ENCODE measurements around the gene ASCL4.

Gene ASCL4

GRCh38 chr12:107775093-107775721 is 703 bp downstream of the ASCL4 start:
- DNase-seq: peak; percentile 19 to 74 (median 60)
- Histone ChIP-seq H3K4me3 (ENCODE audit: control insufficient read depth in 1 of 7, extremely low read depth in 1 of 7, insufficient read depth in 4 of 7, low read depth in 2 of 7, low read length in 6 of 7) (peak overlapping the region in 4 of 7 experiments; percentile 9 to 58 (median 24)), H3K27me3 (replicated peaks in 2 of 5; ENCODE audit: control insufficient read depth in 4 of 5, insufficient read depth in 5 of 5, low read length in 4 of 5) (peaks cover 8 to 49% (median 33%) of the 10 kb centered on the region in 5 experiments), H3K36me3 (ENCODE audit: control insufficient read depth in 4 of 4, insufficient read depth in 4 of 4, low read length in 3 of 4) (no peaks in the 10 kb centered on the region), H3K9me3 (ENCODE audit: control extremely low read depth in 1 of 5, control insufficient read depth in 4 of 5, insufficient read depth in 2 of 5, low read depth in 1 of 5, low read length in 4 of 5) (no peaks in the 10 kb centered on the region), H3K4me1 (ENCODE audit: control extremely low read depth in 1 of 4, control insufficient read depth in 4 of 4, insufficient read depth in 4 of 4, low read length in 3 of 4) (peaks cover 3 to 29% (median 21%) of the 10 kb centered on the region in 4 experiments), H3K27ac (ENCODE audit: insufficient read depth in 1 of 2, low read depth in 1 of 2, low read length in 2 of 2, poor library complexity in 1 of 2, severe bottlenecking in 2 of 2) (no peak overlapping the region)
- ChIA-PET POLR2A (no interaction called here), CTCF (interaction anchor here (1.1 kb wide), 1 partner anchor 9 kb away, joined by 3 read pairs; no protein-coding TSS in a partner anchor)
- WGBS (ENCODE audit: insufficient coverage): 2% methylated on average over 62 of the region's 66 CpGs

- Histone ChIP-seq H3K4me3 (ENCODE audit: control insufficient read depth in 1 of 7, extremely low read depth in 1 of 7, insufficient read depth in 4 of 7, low read depth in 2 of 7, low read length in 6 of 7) (no peak overlapping the region), H3K36me3 (ENCODE audit: control insufficient read depth in 4 of 4, insufficient read depth in 4 of 4, low read length in 3 of 4) (no peaks in the 10 kb centered on the region), H3K4me1 (ENCODE audit: control extremely low read depth in 1 of 4, control insufficient read depth in 4 of 4, insufficient read depth in 4 of 4, low read length in 3 of 4) (peaks cover 6 to 31% (median 24%) of the 10 kb centered on the region in 4 experiments), H3K9me3 (ENCODE audit: control extremely low read depth in 1 of 5, control insufficient read depth in 4 of 5, insufficient read depth in 2 of 5, low read depth in 1 of 5, low read length in 4 of 5) (no peaks in the 10 kb centered on the region), H3K27ac (ENCODE audit: insufficient read depth in 1 of 2, low read depth in 1 of 2, low read length in 2 of 2, poor library complexity in 1 of 2, severe bottlenecking in 2 of 2) (no peak overlapping the region), H3K27me3 (replicated peaks in 2 of 5; ENCODE audit: control insufficient read depth in 4 of 5, insufficient read depth in 5 of 5, low read length in 4 of 5) (peaks cover 8 to 49% (median 33%) of the 10 kb centered on the region in 5 experiments)
- WGBS (ENCODE audit: insufficient coverage): 43% methylated on average over 4 of the region's 6 CpGs
- ChIA-PET CTCF (no interaction called here), POLR2A (no interaction called here)
- no peak for DNase-seq
These were observed 1.7 kb downstream of the ASCL4 start for GRCh38 chr12:107776171-107776570.

GRCh38 chr12:107778383-107779025 is 4.0 kb downstream of the ASCL4 start:
- no peaks in the 10 kb centered on the region for H3K36me3 ChIP-seq (ENCODE audit: control insufficient read depth in 4 of 4, insufficient read depth in 4 of 4, low read length in 3 of 4)
- no peak for DNase-seq
- peaks cover 8 to 42% (median 30%) of the 10 kb centered on the region in 5 experiments for H3K27me3 ChIP-seq (replicated peaks in 2 of 5; ENCODE audit: control insufficient read depth in 4 of 5, insufficient read depth in 5 of 5, low read length in 4 of 5)
- H3K4me1 ChIP-seq (ENCODE audit: control extremely low read depth in 1 of 4, control insufficient read depth in 4 of 4, insufficient read depth in 4 of 4, low read length in 3 of 4): peaks cover 6 to 36% (median 31%) of the 10 kb centered on the region in 4 experiments
- WGBS (ENCODE audit: insufficient coverage): 75% methylated on average over 5 of the region's 11 CpGs
- H3K9me3 ChIP-seq (ENCODE audit: control extremely low read depth in 1 of 5, control insufficient read depth in 4 of 5, insufficient read depth in 2 of 5, low read depth in 1 of 5, low read length in 4 of 5): no peaks in the 10 kb centered on the region
- CTCF ChIA-PET: interaction anchor here (1.2 kb wide), 1 partner anchor 19 kb away, joined by 5 read pairs; no protein-coding TSS in a partner anchor
- H3K27ac ChIP-seq (ENCODE audit: insufficient read depth in 1 of 2, low read depth in 1 of 2, low read length in 2 of 2, poor library complexity in 1 of 2, severe bottlenecking in 2 of 2): no peak overlapping the region
- H3K4me3 ChIP-seq (ENCODE audit: control insufficient read depth in 1 of 7, extremely low read depth in 1 of 7, insufficient read depth in 4 of 7, low read depth in 2 of 7, low read length in 6 of 7): no peak overlapping the region
- POLR2A ChIA-PET: interaction anchor here (0.6 to 0.7 kb wide), 2 partner anchors 10 to 507 kb away, joined by 4 to 5 read pairs; no protein-coding TSS in a partner anchor

- WGBS (ENCODE audit: insufficient coverage): 58% methylated on average over 7 of the region's 7 CpGs
- peaks cover 2 to 35% (median 22%) of the 10 kb centered on the region in 5 experiments for H3K27me3 ChIP-seq (replicated peaks in 2 of 5; ENCODE audit: control insufficient read depth in 4 of 5, insufficient read depth in 5 of 5, low read length in 4 of 5)
- CTCF ChIA-PET: interaction anchor here (0.8 to 1.2 kb wide), 2 partner anchors 20 to 105 kb away, joined by 3 to 5 read pairs; no protein-coding TSS in a partner anchor
These were observed 4.8 kb downstream of the ASCL4 start for GRCh38 chr12:107779077-107779831.

GRCh38 chr12:107780298-107780697 is 5.8 kb downstream of the ASCL4 start:
- Histone ChIP-seq H3K4me3 (ENCODE audit: control insufficient read depth in 1 of 7, extremely low read depth in 1 of 7, insufficient read depth in 4 of 7, low read depth in 2 of 7, low read length in 6 of 7) (no peak overlapping the region), H3K27me3 (replicated peaks in 2 of 5; ENCODE audit: control insufficient read depth in 4 of 5, insufficient read depth in 5 of 5, low read length in 4 of 5) (peaks cover 0 to 25% (median 14%) of the 10 kb centered on the region in 5 experiments), H3K9me3 (ENCODE audit: control extremely low read depth in 1 of 5, control insufficient read depth in 4 of 5, insufficient read depth in 2 of 5, low read depth in 1 of 5, low read length in 4 of 5) (no peaks in the 10 kb centered on the region), H3K27ac (ENCODE audit: insufficient read depth in 1 of 2, low read depth in 1 of 2, low read length in 2 of 2, poor library complexity in 1 of 2, severe bottlenecking in 2 of 2) (no peak overlapping the region), H3K4me1 (ENCODE audit: control extremely low read depth in 1 of 4, control insufficient read depth in 4 of 4, insufficient read depth in 4 of 4, low read length in 3 of 4) (peaks cover 16 to 47% (median 34%) of the 10 kb centered on the region in 4 experiments), H3K36me3 (ENCODE audit: control insufficient read depth in 4 of 4, insufficient read depth in 4 of 4, low read length in 3 of 4) (no peaks in the 10 kb centered on the region)
- 0% methylated on average over 1 of the region's 1 CpG for WGBS (ENCODE audit: insufficient coverage)
- ChIA-PET CTCF (interaction anchor here (0.7 to 0.8 kb wide), 2 partner anchors 104 to 209 kb away, joined by 3 read pairs; no protein-coding TSS in a partner anchor), POLR2A (no interaction called here)
- no peak for DNase-seq

More at GRCh38 chr12:107779077-107779831, 4.8 kb downstream of the ASCL4 start:
- Histone ChIP-seq H3K4me1 (ENCODE audit: control extremely low read depth in 1 of 4, control insufficient read depth in 4 of 4, insufficient read depth in 4 of 4, low read length in 3 of 4) (peaks cover 12 to 42% (median 36%) of the 10 kb centered on the region in 4 experiments), H3K9me3 (ENCODE audit: control extremely low read depth in 1 of 5, control insufficient read depth in 4 of 5, insufficient read depth in 2 of 5, low read depth in 1 of 5, low read length in 4 of 5) (no peaks in the 10 kb centered on the region), H3K4me3 (ENCODE audit: control insufficient read depth in 1 of 7, extremely low read depth in 1 of 7, insufficient read depth in 4 of 7, low read depth in 2 of 7, low read length in 6 of 7) (no peak overlapping the region), H3K27ac (ENCODE audit: insufficient read depth in 1 of 2, low read depth in 1 of 2, low read length in 2 of 2, poor library complexity in 1 of 2, severe bottlenecking in 2 of 2) (no peak overlapping the region), H3K36me3 (ENCODE audit: control insufficient read depth in 4 of 4, insufficient read depth in 4 of 4, low read length in 3 of 4) (no peaks in the 10 kb centered on the region)
- peak in 2 of 3 donors; percentile 60 for DNase-seq
- POLR2A ChIA-PET: no interaction called here

- POLR2A ChIA-PET: no interaction called here
- H3K27ac ChIP-seq (ENCODE audit: insufficient read depth in 1 of 2, low read depth in 1 of 2, low read length in 2 of 2, poor library complexity in 1 of 2, severe bottlenecking in 2 of 2): no peak overlapping the region
- no peaks in the 10 kb centered on the region for H3K36me3 ChIP-seq (ENCODE audit: control insufficient read depth in 4 of 4, insufficient read depth in 4 of 4, low read length in 3 of 4)
- WGBS (ENCODE audit: insufficient coverage): 50% methylated on average over 2 of the region's 2 CpGs
- no peaks in the 10 kb centered on the region for H3K9me3 ChIP-seq (ENCODE audit: control extremely low read depth in 1 of 5, control insufficient read depth in 4 of 5, insufficient read depth in 2 of 5, low read depth in 1 of 5, low read length in 4 of 5)
- DNase-seq: no peak
- peaks cover 16 to 46% (median 31%) of the 10 kb centered on the region in 4 experiments for H3K4me1 ChIP-seq (ENCODE audit: control extremely low read depth in 1 of 4, control insufficient read depth in 4 of 4, insufficient read depth in 4 of 4, low read length in 3 of 4)
- peaks cover 0 to 7% (median 4%) of the 10 kb centered on the region in 5 experiments for H3K27me3 ChIP-seq (replicated peaks in 2 of 5; ENCODE audit: control insufficient read depth in 4 of 5, insufficient read depth in 5 of 5, low read length in 4 of 5)
- no peak overlapping the region for H3K4me3 ChIP-seq (ENCODE audit: control insufficient read depth in 1 of 7, extremely low read depth in 1 of 7, insufficient read depth in 4 of 7, low read depth in 2 of 7, low read length in 6 of 7)
- CTCF ChIA-PET: interaction anchor here (1.0 to 1.4 kb wide), 2 partner anchors 17 to 26 kb away, joined by 4 read pairs; no protein-coding TSS in a partner anchor
These were observed 7.6 kb downstream of the ASCL4 start for GRCh38 chr12:107782067-107782466.
